ENCODE data around the gene ATXN1. TPM values are rescaled to one million over a fixed set of nuclear protein-coding genes. Genes with fewer than 3 reads are reported as not detected.

ATXN1 gene
- polyA plus RNA-seq, 2 of the 4 experiments (the other 2 are of a cell fraction): 2.9 to 8.3 TPM

DNA sequence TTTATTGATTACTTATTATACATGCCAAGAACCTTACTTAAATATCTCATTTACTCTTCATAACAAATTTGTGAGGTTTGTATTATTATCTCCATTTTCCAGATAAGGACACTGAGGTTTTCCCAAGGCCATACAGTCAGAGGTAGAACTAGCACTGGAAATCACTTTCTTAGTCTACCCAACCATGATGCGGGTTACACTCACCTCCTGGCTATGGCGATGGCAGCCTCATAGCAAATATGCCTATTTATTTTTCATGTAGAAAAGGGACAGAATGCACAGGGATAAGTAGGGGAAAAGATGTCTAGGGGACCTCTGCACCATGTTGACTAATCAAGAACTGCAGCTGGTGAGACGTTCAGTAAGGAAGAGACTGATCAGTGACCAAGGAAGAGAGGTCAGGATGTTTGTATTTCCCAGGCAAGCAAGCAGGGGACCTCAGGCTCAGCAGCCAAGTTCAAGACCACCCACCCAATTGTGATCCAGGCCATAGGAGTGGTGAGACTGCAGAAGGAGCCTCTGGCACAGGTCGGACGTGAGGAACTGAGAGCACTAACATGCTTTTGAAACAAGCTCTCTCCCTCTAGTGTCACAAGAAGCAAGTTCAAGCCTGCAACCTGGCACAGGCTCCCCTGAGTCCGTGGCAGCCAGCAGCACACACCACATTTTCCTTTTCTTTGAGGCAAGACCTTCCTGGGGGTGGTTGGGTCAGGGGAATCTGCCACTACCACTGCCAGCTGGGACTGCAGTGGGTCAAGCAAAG lies 425.0 kb downstream of the ATXN1 start:
- H3K4me1 ChIP-seq: peaks cover 60% of the 10 kb centered on the region
- no peak overlapping the region for H3K4me3 ChIP-seq
- ATAC-seq (no peak), FAIRE-seq (no peak), DNase-seq (ENCODE audit: low read depth in 1 of 2, low spot score in 1 of 2) (no peak)
- CTCF ChIA-PET: interaction anchor here (6.4 kb wide), 1 partner anchor 74 kb away, joined by 46 read pairs; no protein-coding TSS in a partner anchor
- TF ChIP-seq CBX2 (IDR thresholded peaks at IDR 0.05; ENCODE audit: borderline replicate concordance, low read depth): no peak
- TF ChIP-seq, protein P1, sequence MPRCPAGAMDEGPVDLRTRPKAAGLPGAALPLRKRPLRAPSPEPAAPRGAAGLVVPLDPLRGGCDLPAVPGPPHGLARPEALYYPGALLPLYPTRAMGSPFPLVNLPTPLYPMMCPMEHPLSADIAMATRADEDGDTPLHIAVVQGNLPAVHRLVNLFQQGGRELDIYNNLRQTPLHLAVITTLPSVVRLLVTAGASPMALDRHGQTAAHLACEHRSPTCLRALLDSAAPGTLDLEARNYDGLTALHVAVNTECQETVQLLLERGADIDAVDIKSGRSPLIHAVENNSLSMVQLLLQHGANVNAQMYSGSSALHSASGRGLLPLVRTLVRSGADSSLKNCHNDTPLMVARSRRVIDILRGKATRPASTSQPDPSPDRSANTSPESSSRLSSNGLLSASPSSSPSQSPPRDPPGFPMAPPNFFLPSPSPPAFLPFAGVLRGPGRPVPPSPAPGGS (IDR thresholded peaks at IDR 0.05): no peak
- TF ChIP-seq NPAS2 (CRISPR knock-in tag; IDR thresholded peaks at IDR 0.05; ENCODE audit: borderline replicate concordance): no peak
- no peak for TF ChIP-seq MAZ (IDR thresholded peaks at IDR 0.05; ENCODE audit: borderline replicate concordance, low read depth, low read length)
- TF ChIP-seq EP300 (IDR thresholded peaks at IDR 0.05): no peak
- TF ChIP-seq SMC3 (IDR thresholded peaks at IDR 0.05): no peak
- no peak for TF ChIP-seq MAFK (IDR thresholded peaks at IDR 0.05; ENCODE audit: partially characterized antibody)
- TF ChIP-seq, protein P2, sequence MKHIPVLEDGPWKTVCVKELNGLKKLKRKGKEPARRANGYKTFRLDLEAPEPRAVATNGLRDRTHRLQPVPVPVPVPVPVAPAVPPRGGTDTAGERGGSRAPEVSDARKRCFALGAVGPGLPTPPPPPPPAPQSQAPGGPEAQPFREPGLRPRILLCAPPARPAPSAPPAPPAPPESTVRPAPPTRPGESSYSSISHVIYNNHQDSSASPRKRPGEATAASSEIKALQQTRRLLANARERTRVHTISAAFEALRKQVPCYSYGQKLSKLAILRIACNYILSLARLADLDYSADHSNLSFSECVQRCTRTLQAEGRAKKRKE (CRISPR knock-in tag; IDR thresholded peaks at IDR 0.05; ENCODE audit: low read depth): no peak
- no peak for TF ChIP-seq HOXB13 (CRISPR knock-in tag; IDR thresholded peaks at IDR 0.05; ENCODE audit: low read depth)
- TF ChIP-seq, protein P3, sequence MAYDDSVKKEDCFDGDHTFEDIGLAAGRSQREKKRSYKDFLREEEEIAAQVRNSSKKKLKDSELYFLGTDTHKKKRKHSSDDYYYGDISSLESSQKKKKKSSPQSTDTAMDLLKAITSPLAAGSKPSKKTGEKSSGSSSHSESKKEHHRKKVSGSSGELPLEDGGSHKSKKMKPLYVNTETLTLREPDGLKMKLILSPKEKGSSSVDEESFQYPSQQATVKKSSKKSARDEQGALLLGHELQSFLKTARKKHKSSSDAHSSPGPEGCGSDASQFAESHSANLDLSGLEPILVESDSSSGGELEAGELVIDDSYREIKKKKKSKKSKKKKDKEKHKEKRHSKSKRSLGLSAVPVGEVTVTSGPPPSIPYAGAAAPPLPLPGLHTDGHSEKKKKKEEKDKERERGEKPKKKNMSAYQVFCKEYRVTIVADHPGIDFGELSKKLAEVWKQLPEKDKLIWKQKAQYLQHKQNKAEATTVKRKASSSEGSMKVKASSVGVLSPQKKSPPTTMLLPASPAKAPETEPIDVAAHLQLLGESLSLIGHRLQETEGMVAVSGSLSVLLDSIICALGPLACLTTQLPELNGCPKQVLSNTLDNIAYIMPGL (CRISPR knock-in tag; IDR thresholded peaks at IDR 0.05; ENCODE audit: borderline replicate concordance): no peak
- TF ChIP-seq JUNB (IDR thresholded peaks at IDR 0.05): no peak
- no peak for TF ChIP-seq NR3C1 (IDR thresholded peaks at IDR 0.05)
- no peak for TF ChIP-seq MYC (IDR thresholded peaks at IDR 0.05; ENCODE audit: borderline replicate concordance, low read length)
- TF ChIP-seq RCOR1 (IDR thresholded peaks at IDR 0.05; ENCODE audit: low read depth, low read length): no peak
- no peak for TF ChIP-seq ZSCAN20 (CRISPR knock-in tag; IDR thresholded peaks at IDR 0.05)
- TF ChIP-seq FOXS1 (CRISPR knock-in tag; IDR thresholded peaks at IDR 0.05): no peak
- TF ChIP-seq, protein P4, sequence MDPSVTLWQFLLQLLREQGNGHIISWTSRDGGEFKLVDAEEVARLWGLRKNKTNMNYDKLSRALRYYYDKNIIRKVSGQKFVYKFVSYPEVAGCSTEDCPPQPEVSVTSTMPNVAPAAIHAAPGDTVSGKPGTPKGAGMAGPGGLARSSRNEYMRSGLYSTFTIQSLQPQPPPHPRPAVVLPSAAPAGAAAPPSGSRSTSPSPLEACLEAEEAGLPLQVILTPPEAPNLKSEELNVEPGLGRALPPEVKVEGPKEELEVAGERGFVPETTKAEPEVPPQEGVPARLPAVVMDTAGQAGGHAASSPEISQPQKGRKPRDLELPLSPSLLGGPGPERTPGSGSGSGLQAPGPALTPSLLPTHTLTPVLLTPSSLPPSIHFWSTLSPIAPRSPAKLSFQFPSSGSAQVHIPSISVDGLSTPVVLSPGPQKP (IDR thresholded peaks at IDR 0.05; ENCODE audit: low read depth, low read length): no peak
- TF ChIP-seq CBX8 (IDR thresholded peaks at IDR 0.05): no peak
- TF ChIP-seq JUN (IDR thresholded peaks at IDR 0.05): no peak
- 95% methylated on average over 6 of the region's 6 CpGs for WGBS (ENCODE audit: missing lambda C conversion rate)
- POLR2A ChIA-PET: no interaction called here
- no peaks in the 10 kb centered on the region for H3K9me3 ChIP-seq
- H3K4me2 ChIP-seq: no peak overlapping the region
- 0 out of 6 replicates have a peak overlapping the region, but pooled peaks of 1 of the 2 experiments have one; percentile 17 for H3K27ac ChIP-seq

DNA sequence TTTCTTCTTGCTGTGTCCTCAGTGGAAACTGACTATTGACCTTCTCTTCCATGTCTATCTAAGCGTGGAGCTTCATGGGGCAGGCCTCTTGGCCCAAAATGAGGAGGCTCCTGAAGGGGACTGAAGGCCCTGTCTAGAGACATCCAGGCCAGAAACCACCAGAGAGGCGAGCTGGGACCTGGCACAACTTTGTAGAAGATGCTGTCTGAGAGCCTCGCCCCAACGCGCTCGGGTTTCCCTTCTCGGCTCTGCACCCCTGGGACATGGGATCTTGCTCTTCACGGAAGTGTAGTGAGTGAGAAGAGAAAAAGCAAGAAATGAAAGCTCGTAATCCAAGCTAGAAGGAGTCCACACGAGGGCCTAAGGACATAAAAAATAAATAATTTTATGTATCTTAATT lies 426.1 kb downstream of the ATXN1 start:
- ChIA-PET CTCF (interaction anchor here (1.2 to 6.4 kb wide), 3 partner anchors 10 to 428 kb away, joined by 3 to 46 read pairs (median 19); no protein-coding TSS in a partner anchor), POLR2A (no interaction called here)
- FAIRE-seq (no peak), ATAC-seq (no peak), DNase-seq (ENCODE audit: low read depth in 1 of 2, low spot score in 1 of 2) (no peak)
- TF ChIP-seq ZC3H11A (IDR thresholded peaks at IDR 0.05) (no peak), EHF (CRISPR knock-in tag; IDR thresholded peaks at IDR 0.05) (no peak), HDAC2 (IDR thresholded peaks at IDR 0.05) (no peak)
- Histone ChIP-seq H3K27ac (peak overlapping the region; percentile 38 to 76; a peak in 5 of 6 replicates), H3K4me2 (peak overlapping the region; percentile 34), H3K9me3 (no peaks in the 10 kb centered on the region), H3K4me1 (peaks cover 60% of the 10 kb centered on the region), H3K4me3 (no peak overlapping the region)
- WGBS (ENCODE audit: missing lambda C conversion rate): 84% methylated on average over 10 of the region's 10 CpGs
